Measurements from ENCODE around the gene KLHL18.
"Not testable (repeated sequence)": the region's sequence is repeated elsewhere in the genome, so short reads cannot be mapped to it uniquely, and the experiment has no call there.

The KLHL18 gene

DNA sequence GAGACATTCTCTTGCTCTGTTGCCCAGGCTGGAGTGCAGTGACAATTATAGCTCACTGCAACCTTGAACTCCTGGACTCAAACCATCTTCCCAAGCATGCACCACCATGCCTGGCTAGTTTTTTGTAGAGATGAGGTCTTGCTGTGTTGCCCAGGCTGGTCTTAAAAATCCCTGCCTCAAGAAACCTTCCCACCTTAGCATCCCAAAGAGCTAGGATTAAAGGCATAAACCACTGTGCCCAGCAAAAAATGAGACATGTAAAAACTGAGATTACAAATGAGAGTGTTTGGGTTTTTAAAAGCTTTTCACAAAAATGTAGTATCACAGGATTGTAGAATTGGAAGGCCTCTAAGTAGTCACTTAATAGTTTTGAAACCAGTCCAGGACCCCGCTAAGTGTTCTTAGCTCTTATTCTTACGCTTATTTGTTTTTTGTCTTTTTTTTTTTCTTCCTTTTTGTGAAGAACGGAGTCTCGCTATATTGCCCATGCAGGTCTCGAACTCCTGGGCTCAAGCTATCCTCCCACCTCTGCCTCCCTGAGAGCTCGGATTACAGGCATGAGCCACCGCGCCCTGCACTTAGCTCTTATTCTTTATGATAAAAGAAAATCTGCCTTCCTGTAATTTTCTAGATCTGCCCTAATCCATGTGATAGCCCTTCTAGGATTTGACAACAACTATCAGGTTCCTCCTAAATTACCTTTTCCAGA is 31.5 kb downstream of the KLHL18 start:
- DNase-seq, result no peak

- peak; percentile 6 for DNase-seq
Observed at GRCh38 chr3:47315069-47315647, 32.4 kb downstream of the KLHL18 start.

GRCh38 chr3:47316151-47316550 is 33.4 kb downstream of the KLHL18 start:
- DNase-seq, result not testable (repeated sequence)

- peak; percentile 3 for DNase-seq
Observed at GRCh38 chr3:47318916-47319315, 36.2 kb downstream of the KLHL18 start.

DNA sequence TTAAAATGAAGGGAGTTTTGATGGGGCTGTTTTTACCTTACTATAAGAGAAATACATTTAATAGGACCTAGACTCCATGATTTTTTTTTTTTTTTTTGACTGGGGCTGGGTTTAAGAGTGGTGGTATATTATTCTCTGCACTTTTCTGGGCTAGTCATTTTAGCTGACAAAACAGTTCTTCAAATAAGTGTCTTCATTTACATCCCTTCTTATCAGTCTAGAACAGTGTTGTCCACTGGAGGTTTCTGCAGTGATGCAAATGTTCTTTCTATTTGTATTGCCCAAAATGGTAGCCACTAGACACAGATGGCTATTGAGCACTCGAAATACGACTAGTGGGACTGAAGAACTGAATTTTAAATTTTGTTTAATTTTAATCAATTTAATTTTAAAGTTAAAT is 37.2 kb downstream of the KLHL18 start:
- DNase-seq, result no peak

- DNase-seq, result peak; percentile 47
Observed at GRCh38 chr3:47323431-47324277, 40.9 kb downstream of the KLHL18 start.

DNA sequence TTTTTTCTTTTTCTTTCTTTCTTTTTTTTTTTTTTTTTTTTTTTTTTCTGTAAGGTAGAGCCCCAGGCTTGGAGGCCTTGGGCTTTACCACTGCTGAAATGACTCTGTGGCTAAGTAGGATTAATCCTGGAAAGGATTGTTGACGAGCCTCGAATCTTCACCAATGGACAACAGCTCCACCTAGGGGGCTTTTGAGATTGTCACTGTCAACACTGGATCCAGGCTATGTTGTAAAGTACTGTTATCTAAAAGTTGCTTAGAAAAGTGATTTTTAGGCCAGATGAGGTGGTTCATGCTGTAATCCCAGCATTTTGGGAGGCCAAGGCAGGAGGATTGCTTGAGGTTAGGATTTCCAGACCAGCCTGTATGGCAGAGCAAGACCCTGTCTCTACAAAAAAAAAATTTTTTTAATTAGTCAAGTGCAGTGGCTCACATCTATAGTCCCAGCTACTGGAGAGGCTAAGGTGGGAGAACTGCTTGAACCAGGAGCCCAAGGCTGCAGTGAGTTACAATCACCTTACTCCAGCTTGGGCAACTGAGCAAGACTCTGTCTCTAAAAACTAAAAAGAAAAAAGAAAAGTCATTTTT is 41.6 kb downstream of the KLHL18 start:
- DNase-seq, result peak; percentile 81

DNA sequence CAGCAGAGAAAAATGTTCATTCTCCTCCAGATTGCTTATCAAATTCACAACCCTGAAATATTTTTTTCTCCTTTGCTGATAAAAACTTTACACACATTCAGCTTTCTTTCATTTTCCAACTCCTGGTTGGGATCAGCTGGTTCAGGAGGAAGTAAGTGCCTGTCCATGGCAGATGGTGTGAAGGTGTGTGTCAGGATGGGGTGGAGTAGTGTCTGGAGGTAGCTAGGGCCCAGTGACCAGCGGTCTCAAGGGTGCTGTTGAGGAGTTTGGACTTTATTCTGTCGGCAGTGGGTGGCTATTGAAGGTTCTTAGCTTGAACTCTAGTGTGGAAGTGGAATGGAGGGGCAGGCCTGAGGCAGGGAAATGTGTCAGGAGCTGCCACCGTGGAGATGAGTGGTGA is 51.2 kb downstream of the KLHL18 start:
- no peak for DNase-seq

GRCh38 chr3:47337656-47338055 is 54.9 kb downstream of the KLHL18 start:
- DNase-seq, result no peak

- no peak for DNase-seq
Observed at GRCh38 chr3:47339951-47340350, 57.2 kb downstream of the KLHL18 start.

DNA sequence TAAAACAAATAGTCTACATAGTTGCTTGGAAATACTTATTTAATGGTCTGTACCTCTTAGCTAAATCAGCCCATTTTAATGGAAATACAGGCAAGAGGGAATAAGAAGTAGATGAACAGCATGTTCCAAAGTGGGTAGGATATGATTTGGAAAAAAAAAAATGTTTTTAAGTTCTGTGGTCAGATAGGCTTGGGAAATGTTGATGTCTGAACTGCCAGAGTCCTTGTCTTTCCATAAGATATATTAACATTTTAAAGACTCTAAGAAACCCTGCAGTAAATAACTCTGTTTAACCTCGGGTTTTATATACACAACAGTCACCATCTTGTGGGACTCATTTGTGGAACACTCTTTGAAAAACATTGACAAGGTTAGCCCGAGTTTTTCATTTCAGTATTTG is 58.1 kb downstream of the KLHL18 start:
- DNase-seq, result no peak

- DNase-seq, result peak; percentile 51
Observed at GRCh38 chr3:47342151-47342550, 59.4 kb downstream of the KLHL18 start.

GRCh38 chr3:47342812-47343211 is 60.1 kb downstream of the KLHL18 start:
- no peak for DNase-seq

GRCh38 chr3:47343471-47343971 is 60.8 kb downstream of the KLHL18 start:
- no peak for DNase-seq

- no peak for DNase-seq
Observed at GRCh38 chr3:47344971-47345370, 62.2 kb downstream of the KLHL18 start.

- peak; percentile 77 for DNase-seq
Observed at GRCh38 chr3:47347217-47347801, 64.6 kb downstream of the KLHL18 start.

GRCh38 chr3:47348411-47349154 is 65.8 kb downstream of the KLHL18 start:
- no peak for DNase-seq

GRCh38 chr3:47355010-47355409 is 72.3 kb downstream of the KLHL18 start:
- no peak for DNase-seq

DNA sequence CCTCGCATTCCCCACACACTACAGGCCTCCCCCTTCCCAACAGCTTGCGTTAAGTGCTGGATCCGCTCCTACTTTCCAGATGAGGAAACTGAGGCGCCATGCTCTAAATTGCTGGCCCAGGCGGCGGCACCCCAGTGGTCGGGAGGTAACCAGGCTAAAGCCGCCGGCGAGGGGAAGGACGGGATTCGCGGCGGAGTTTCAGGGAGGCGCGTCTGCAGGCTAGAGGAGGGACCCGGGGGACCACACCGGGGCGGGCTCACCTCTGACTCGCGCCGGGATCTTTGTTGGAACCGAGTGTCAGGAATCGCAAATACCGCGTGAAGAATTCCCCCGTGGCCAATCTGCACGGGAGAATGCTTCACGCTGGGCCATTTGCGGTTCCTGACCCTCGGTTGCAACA is 73.5 kb downstream of the KLHL18 start:
- DNase-seq, result no peak

DNA sequence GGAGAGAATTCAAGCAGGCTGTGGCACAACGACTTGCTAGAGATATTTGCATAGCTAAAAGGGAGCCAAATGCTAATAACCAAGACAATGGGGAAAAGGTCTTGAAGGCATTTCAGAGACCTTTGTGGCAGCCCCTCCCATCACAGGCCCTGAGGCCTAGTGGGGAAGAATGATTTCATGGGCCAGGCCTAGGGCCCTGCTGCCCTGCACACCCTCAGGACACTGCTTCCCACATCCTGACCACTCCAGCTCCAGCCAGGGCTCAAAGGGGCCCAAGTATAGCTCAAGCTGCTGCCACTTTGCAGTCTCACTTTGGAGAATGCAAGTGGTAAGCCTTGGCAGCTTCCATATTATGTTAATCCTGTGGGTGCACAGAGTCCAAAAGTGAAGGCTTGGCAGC is 76.6 kb downstream of the KLHL18 start:
- DNase-seq, result no peak

GRCh38 chr3:47360110-47360517 is 77.4 kb downstream of the KLHL18 start:
- not testable (repeated sequence) for DNase-seq

- DNase-seq, result no peak
Observed at GRCh38 chr3:47362701-47363100, 80.0 kb downstream of the KLHL18 start.
